Measurements from ENCODE around the gene GPRIN1.

DNA sequence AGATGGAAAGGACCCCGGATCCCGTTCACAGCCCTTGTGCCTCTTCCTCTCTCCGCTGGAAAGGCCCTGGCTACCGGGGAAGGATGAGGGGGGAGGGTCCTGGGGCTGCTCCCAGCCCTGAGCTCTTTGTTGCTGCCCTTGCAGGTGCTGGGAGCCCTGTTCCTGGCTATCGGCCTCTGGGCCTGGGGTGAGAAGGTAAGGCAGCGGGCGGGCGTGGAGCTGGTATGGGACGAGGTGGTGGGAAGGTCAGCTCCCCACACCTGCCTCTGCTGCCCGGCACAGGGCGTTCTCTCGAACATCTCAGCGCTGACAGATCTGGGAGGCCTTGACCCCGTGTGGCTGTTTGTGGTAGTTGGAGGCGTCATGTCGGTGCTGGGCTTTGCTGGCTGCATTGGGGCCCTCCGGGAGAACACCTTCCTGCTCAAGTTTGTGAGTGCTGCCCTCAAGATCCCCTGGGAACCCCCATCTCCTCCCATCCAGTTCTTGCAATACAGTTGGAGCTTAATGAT is 41.6 kb upstream of the GPRIN1 start:
- TF ChIP-seq, protein P1, sequence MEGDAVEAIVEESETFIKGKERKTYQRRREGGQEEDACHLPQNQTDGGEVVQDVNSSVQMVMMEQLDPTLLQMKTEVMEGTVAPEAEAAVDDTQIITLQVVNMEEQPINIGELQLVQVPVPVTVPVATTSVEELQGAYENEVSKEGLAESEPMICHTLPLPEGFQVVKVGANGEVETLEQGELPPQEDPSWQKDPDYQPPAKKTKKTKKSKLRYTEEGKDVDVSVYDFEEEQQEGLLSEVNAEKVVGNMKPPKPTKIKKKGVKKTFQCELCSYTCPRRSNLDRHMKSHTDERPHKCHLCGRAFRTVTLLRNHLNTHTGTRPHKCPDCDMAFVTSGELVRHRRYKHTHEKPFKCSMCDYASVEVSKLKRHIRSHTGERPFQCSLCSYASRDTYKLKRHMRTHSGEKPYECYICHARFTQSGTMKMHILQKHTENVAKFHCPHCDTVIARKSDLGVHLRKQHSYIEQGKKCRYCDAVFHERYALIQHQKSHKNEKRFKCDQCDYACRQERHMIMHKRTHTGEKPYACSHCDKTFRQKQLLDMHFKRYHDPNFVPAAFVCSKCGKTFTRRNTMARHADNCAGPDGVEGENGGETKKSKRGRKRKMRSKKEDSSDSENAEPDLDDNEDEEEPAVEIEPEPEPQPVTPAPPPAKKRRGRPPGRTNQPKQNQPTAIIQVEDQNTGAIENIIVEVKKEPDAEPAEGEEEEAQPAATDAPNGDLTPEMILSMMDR (IDR thresholded peaks at IDR 0.05), result no peak
- no peak for TF ChIP-seq POLR2A (IDR thresholded peaks at IDR 0.05)
